SK-N-MC (cell line): ENCODE results near the gene HOXA9.

Experiments used
- EZH2 ChIP-seq: fragments of 200-600 bp; sonication (generic); IDR thresholded peaks from one replicate; pipeline ENCODE4 v1.6.1; 2017; ENCODE audit warnings: antibody characterized with exemption
- FOXP2 ChIP-seq: optimal IDR thresholded peaks from 2 replicates; pipeline ENCODE3; 2011; ENCODE audit warnings: mild to moderate bottlenecking, moderate library complexity; ENCODE audit not compliant: insufficient read depth; ENCODE audit errors: extremely low read length, control extremely low read depth
- POLR2AphosphoS5 ChIP-seq: IDR thresholded peaks from 2 replicates; pipeline ENCODE4 v1.6.1; 2012; ENCODE audit warnings: mild to moderate bottlenecking, low read depth, low read length, borderline replicate concordance

DNA sequence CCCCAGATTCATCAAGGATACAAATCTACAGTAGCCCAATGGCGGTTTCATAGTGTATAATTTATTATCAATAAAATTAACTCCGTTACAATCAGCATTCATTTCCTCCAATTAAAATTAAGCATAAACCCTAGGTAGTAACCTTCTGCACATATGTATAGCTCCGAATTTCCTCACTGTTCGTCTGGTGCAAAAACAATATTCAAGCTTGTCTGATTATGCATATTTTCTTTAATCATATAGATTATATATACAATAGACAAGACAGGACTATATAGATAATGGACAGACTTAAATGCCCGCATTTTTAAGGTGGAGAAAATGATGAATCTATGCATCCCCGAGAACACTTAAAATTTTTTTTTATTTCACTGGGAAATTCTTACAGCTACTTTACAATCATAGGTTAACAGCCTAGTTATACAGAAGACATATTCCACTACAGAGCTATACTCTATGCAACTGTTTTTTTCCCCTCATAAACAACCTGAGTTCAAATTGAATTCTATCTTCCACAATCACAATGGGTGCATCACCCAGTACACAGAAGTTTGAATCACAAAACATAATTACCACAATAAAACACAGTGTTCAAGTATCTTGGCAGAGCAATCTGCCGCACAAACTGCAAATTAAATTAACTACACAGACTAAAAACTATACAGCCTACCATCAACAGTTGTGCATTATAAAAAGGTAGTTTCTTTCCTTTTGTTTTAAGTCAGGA lies 2.6 kb downstream of the HOXA9 start:
- TF ChIP-seq EZH2 (no peak), POLR2AphosphoS5 (no peak), FOXP2 (no peak)
